Measurements from ENCODE around the gene CMC1.
"Not testable (repeated sequence)": the region's sequence is repeated elsewhere in the genome, so short reads cannot be mapped to it uniquely, and the experiment has no call there.

The CMC1 gene

GRCh38 chr3:28241221-28242160 is at the start of gene CMC1:
CMC1 (plus strand) TSS chr3:28241619; CDS start chr3:28241794, 175 bp downstream.
- H3K4me1 ChIP-seq (ENCODE audit: control insufficient read depth, insufficient read depth, low read length), result peaks cover 9% of the 10 kb centered on the region
- no peaks in the 10 kb centered on the region for H3K36me3 ChIP-seq (ENCODE audit: control insufficient read depth, insufficient read depth, low read length)
- peak within 1 kb of the TSS; percentile 57 for H3K9ac ChIP-seq (ENCODE audit: low read depth, low read length)
- H3K27me3 ChIP-seq (ENCODE audit: control insufficient read depth, insufficient read depth, low read length), result no peaks in the 10 kb centered on the region
- H3K9me3 ChIP-seq (ENCODE audit: control insufficient read depth, insufficient read depth, low read length), result no peaks in the 10 kb centered on the region
- H3K4me3 ChIP-seq (ENCODE audit: low read depth, low read length), result peak within 1 kb of the TSS; percentile 71

GRCh38 chr3:28198161-28198560 is 43.3 kb upstream of the CMC1 start:
- no peak overlapping the region for H3K4me3 ChIP-seq (ENCODE audit: low read depth, low read length)
- H3K9ac ChIP-seq (ENCODE audit: low read depth, low read length), result no peak overlapping the region
- H3K36me3 ChIP-seq (ENCODE audit: control insufficient read depth, insufficient read depth, low read length), result no peaks in the 10 kb centered on the region
- no peaks in the 10 kb centered on the region for H3K4me1 ChIP-seq (ENCODE audit: control insufficient read depth, insufficient read depth, low read length)
- H3K27me3 ChIP-seq (ENCODE audit: control insufficient read depth, insufficient read depth, low read length), result no peaks in the 10 kb centered on the region
- no peaks in the 10 kb centered on the region for H3K9me3 ChIP-seq (ENCODE audit: control insufficient read depth, insufficient read depth, low read length)

- Histone ChIP-seq H3K27me3 (ENCODE audit: control insufficient read depth, insufficient read depth, low read length) (no peaks in the 10 kb centered on the region), H3K4me3 (ENCODE audit: low read depth, low read length) (no peak overlapping the region), H3K4me1 (ENCODE audit: control insufficient read depth, insufficient read depth, low read length) (no peaks in the 10 kb centered on the region), H3K9ac (ENCODE audit: low read depth, low read length) (no peak overlapping the region), H3K36me3 (ENCODE audit: control insufficient read depth, insufficient read depth, low read length) (no peaks in the 10 kb centered on the region), H3K9me3 (ENCODE audit: control insufficient read depth, insufficient read depth, low read length) (no peaks in the 10 kb centered on the region)
Measured at GRCh38 chr3:28198974-28199373, 42.4 kb upstream of the CMC1 start.

GRCh38 chr3:28199643-28200042 is 41.8 kb upstream of the CMC1 start:
- H3K9ac ChIP-seq (ENCODE audit: low read depth, low read length); H3K36me3 ChIP-seq (ENCODE audit: control insufficient read depth, insufficient read depth, low read length); H3K4me1 ChIP-seq (ENCODE audit: control insufficient read depth, insufficient read depth, low read length); H3K27me3 ChIP-seq (ENCODE audit: control insufficient read depth, insufficient read depth, low read length); H3K9me3 ChIP-seq (ENCODE audit: control insufficient read depth, insufficient read depth, low read length); H3K4me3 ChIP-seq (ENCODE audit: low read depth, low read length): not testable (repeated sequence)

- H3K9me3 ChIP-seq (ENCODE audit: control insufficient read depth, insufficient read depth, low read length); H3K36me3 ChIP-seq (ENCODE audit: control insufficient read depth, insufficient read depth, low read length); H3K4me1 ChIP-seq (ENCODE audit: control insufficient read depth, insufficient read depth, low read length); H3K9ac ChIP-seq (ENCODE audit: low read depth, low read length); H3K4me3 ChIP-seq (ENCODE audit: low read depth, low read length); H3K27me3 ChIP-seq (ENCODE audit: control insufficient read depth, insufficient read depth, low read length): not testable (repeated sequence)
Measured at GRCh38 chr3:28200366-28200848, 41.0 kb upstream of the CMC1 start.

- Histone ChIP-seq H3K9me3 (ENCODE audit: control insufficient read depth, insufficient read depth, low read length) (no peaks in the 10 kb centered on the region), H3K4me3 (ENCODE audit: low read depth, low read length) (no peak overlapping the region), H3K9ac (ENCODE audit: low read depth, low read length) (no peak overlapping the region), H3K27me3 (ENCODE audit: control insufficient read depth, insufficient read depth, low read length) (no peaks in the 10 kb centered on the region), H3K4me1 (ENCODE audit: control insufficient read depth, insufficient read depth, low read length) (no peaks in the 10 kb centered on the region), H3K36me3 (ENCODE audit: control insufficient read depth, insufficient read depth, low read length) (no peaks in the 10 kb centered on the region)
Measured at GRCh38 chr3:28206479-28206878, 34.9 kb upstream of the CMC1 start.

GRCh38 chr3:28207000-28207733 is 34.3 kb upstream of the CMC1 start:
- no peaks in the 10 kb centered on the region for H3K4me1 ChIP-seq (ENCODE audit: control insufficient read depth, insufficient read depth, low read length)
- H3K9me3 ChIP-seq (ENCODE audit: control insufficient read depth, insufficient read depth, low read length), result no peaks in the 10 kb centered on the region
- H3K9ac ChIP-seq (ENCODE audit: low read depth, low read length), result no peak overlapping the region
- no peaks in the 10 kb centered on the region for H3K27me3 ChIP-seq (ENCODE audit: control insufficient read depth, insufficient read depth, low read length)
- H3K4me3 ChIP-seq (ENCODE audit: low read depth, low read length), result no peak overlapping the region
- H3K36me3 ChIP-seq (ENCODE audit: control insufficient read depth, insufficient read depth, low read length), result no peaks in the 10 kb centered on the region

- H3K9ac ChIP-seq (ENCODE audit: low read depth, low read length), result no peak overlapping the region
- no peaks in the 10 kb centered on the region for H3K4me1 ChIP-seq (ENCODE audit: control insufficient read depth, insufficient read depth, low read length)
- no peaks in the 10 kb centered on the region for H3K36me3 ChIP-seq (ENCODE audit: control insufficient read depth, insufficient read depth, low read length)
- H3K4me3 ChIP-seq (ENCODE audit: low read depth, low read length), result no peak overlapping the region
- no peaks in the 10 kb centered on the region for H3K9me3 ChIP-seq (ENCODE audit: control insufficient read depth, insufficient read depth, low read length)
- no peaks in the 10 kb centered on the region for H3K27me3 ChIP-seq (ENCODE audit: control insufficient read depth, insufficient read depth, low read length)
Measured at GRCh38 chr3:28210968-28211713, 30.3 kb upstream of the CMC1 start.

- no peak overlapping the region for H3K9ac ChIP-seq (ENCODE audit: low read depth, low read length)
- no peaks in the 10 kb centered on the region for H3K4me1 ChIP-seq (ENCODE audit: control insufficient read depth, insufficient read depth, low read length)
- H3K4me3 ChIP-seq (ENCODE audit: low read depth, low read length), result no peak overlapping the region
- H3K27me3 ChIP-seq (ENCODE audit: control insufficient read depth, insufficient read depth, low read length), result no peaks in the 10 kb centered on the region
- H3K9me3 ChIP-seq (ENCODE audit: control insufficient read depth, insufficient read depth, low read length), result no peaks in the 10 kb centered on the region
- H3K36me3 ChIP-seq (ENCODE audit: control insufficient read depth, insufficient read depth, low read length), result no peaks in the 10 kb centered on the region
Measured at GRCh38 chr3:28212681-28213080, 28.7 kb upstream of the CMC1 start.

GRCh38 chr3:28215407-28215806 is 26.0 kb upstream of the CMC1 start:
- no peaks in the 10 kb centered on the region for H3K4me1 ChIP-seq (ENCODE audit: control insufficient read depth, insufficient read depth, low read length)
- no peaks in the 10 kb centered on the region for H3K9me3 ChIP-seq (ENCODE audit: control insufficient read depth, insufficient read depth, low read length)
- no peak overlapping the region for H3K9ac ChIP-seq (ENCODE audit: low read depth, low read length)
- H3K27me3 ChIP-seq (ENCODE audit: control insufficient read depth, insufficient read depth, low read length), result no peaks in the 10 kb centered on the region
- H3K4me3 ChIP-seq (ENCODE audit: low read depth, low read length), result no peak overlapping the region
- no peaks in the 10 kb centered on the region for H3K36me3 ChIP-seq (ENCODE audit: control insufficient read depth, insufficient read depth, low read length)

- no peak overlapping the region for H3K9ac ChIP-seq (ENCODE audit: low read depth, low read length)
- H3K27me3 ChIP-seq (ENCODE audit: control insufficient read depth, insufficient read depth, low read length), result no peaks in the 10 kb centered on the region
- no peaks in the 10 kb centered on the region for H3K36me3 ChIP-seq (ENCODE audit: control insufficient read depth, insufficient read depth, low read length)
- no peaks in the 10 kb centered on the region for H3K9me3 ChIP-seq (ENCODE audit: control insufficient read depth, insufficient read depth, low read length)
- no peak overlapping the region for H3K4me3 ChIP-seq (ENCODE audit: low read depth, low read length)
- no peaks in the 10 kb centered on the region for H3K4me1 ChIP-seq (ENCODE audit: control insufficient read depth, insufficient read depth, low read length)
Measured at GRCh38 chr3:28218071-28218916, 23.1 kb upstream of the CMC1 start.

Data from iPS-15b (cell line).